Measurements from ENCODE around the gene ITM2C.

ITM2C gene

GRCh38 chr2:230910546-230911177 is 45.9 kb downstream of the ITM2C start:
- no peaks in the 10 kb centered on the region for H3K27me3 ChIP-seq (ENCODE audit: insufficient read depth, low read length, poor library complexity, severe bottlenecking)
- TF ChIP-seq EZH2phosphoT487 (IDR thresholded peaks at IDR 0.05; ENCODE audit: borderline replicate concordance) (no peak), CTCF (conservative IDR thresholded peaks at IDR 0.05; ENCODE audit: low read length) (no peak)
- no peaks in the 10 kb centered on the region for H3K79me2 ChIP-seq (ENCODE audit: insufficient read depth, low read length)
- H3K4me2 ChIP-seq (ENCODE audit: low read depth, low read length, poor library complexity, severe bottlenecking) = no peak overlapping the region
- no peaks in the 10 kb centered on the region for H3K9me2 ChIP-seq (replicated peaks; ENCODE audit: low read depth, low read length)
- H3K4me3 ChIP-seq (ENCODE audit: low read length, poor library complexity, severe bottlenecking) = no peak overlapping the region
- H3K36me3 ChIP-seq (ENCODE audit: insufficient read depth, low read length) = no peaks in the 10 kb centered on the region
- H4K20me1 ChIP-seq (ENCODE audit: insufficient read depth, low read length, poor library complexity, severe bottlenecking) = no peaks in the 10 kb centered on the region
- no peak overlapping the region for H3K9ac ChIP-seq (ENCODE audit: low read depth, low read length, poor library complexity, severe bottlenecking)
- H3K4me1 ChIP-seq (ENCODE audit: insufficient read depth, low read length, poor library complexity, severe bottlenecking) = no peaks in the 10 kb centered on the region
- no peaks in the 10 kb centered on the region for H3K9me3 ChIP-seq (ENCODE audit: insufficient read depth, low read depth, low read length)
- H3F3A ChIP-seq (ENCODE audit: low read depth) = no peaks in the 10 kb centered on the region
- no peak overlapping the region for H2AFZ ChIP-seq (ENCODE audit: low read length)

- Histone ChIP-seq H3F3A (ENCODE audit: low read depth) (no peaks in the 10 kb centered on the region), H3K4me3 (ENCODE audit: low read length, poor library complexity, severe bottlenecking) (no peak overlapping the region), H2AFZ (ENCODE audit: low read length) (no peak overlapping the region), H3K9me2 (replicated peaks; ENCODE audit: low read depth, low read length) (no peaks in the 10 kb centered on the region), H3K9me3 (ENCODE audit: insufficient read depth, low read depth, low read length) (no peaks in the 10 kb centered on the region), H3K4me2 (ENCODE audit: low read depth, low read length, poor library complexity, severe bottlenecking) (no peak overlapping the region), H3K9ac (ENCODE audit: low read depth, low read length, poor library complexity, severe bottlenecking) (no peak overlapping the region), H4K20me1 (ENCODE audit: insufficient read depth, low read length, poor library complexity, severe bottlenecking) (no peaks in the 10 kb centered on the region), H3K4me1 (ENCODE audit: insufficient read depth, low read length, poor library complexity, severe bottlenecking) (no peaks in the 10 kb centered on the region), H3K27me3 (ENCODE audit: insufficient read depth, low read length, poor library complexity, severe bottlenecking) (no peaks in the 10 kb centered on the region), H3K79me2 (ENCODE audit: insufficient read depth, low read length) (no peaks in the 10 kb centered on the region), H3K36me3 (ENCODE audit: insufficient read depth, low read length) (no peaks in the 10 kb centered on the region)
- TF ChIP-seq EZH2phosphoT487 (IDR thresholded peaks at IDR 0.05; ENCODE audit: borderline replicate concordance) = no peak
- no peak for TF ChIP-seq CTCF (conservative IDR thresholded peaks at IDR 0.05; ENCODE audit: low read length)
These were observed 47.3 kb downstream of the ITM2C start for GRCh38 chr2:230912046-230912445.

GRCh38 chr2:230912724-230913123 is 48.0 kb downstream of the ITM2C start:
- H3K9me2 ChIP-seq (replicated peaks; ENCODE audit: low read depth, low read length) = no peaks in the 10 kb centered on the region
- no peak for TF ChIP-seq EZH2phosphoT487 (IDR thresholded peaks at IDR 0.05; ENCODE audit: borderline replicate concordance)
- no peak for TF ChIP-seq CTCF (conservative IDR thresholded peaks at IDR 0.05; ENCODE audit: low read length)
- no peaks in the 10 kb centered on the region for H3K9me3 ChIP-seq (ENCODE audit: insufficient read depth, low read depth, low read length)
- no peak overlapping the region for H3K9ac ChIP-seq (ENCODE audit: low read depth, low read length, poor library complexity, severe bottlenecking)
- H3K36me3 ChIP-seq (ENCODE audit: insufficient read depth, low read length) = no peaks in the 10 kb centered on the region
- H4K20me1 ChIP-seq (ENCODE audit: insufficient read depth, low read length, poor library complexity, severe bottlenecking) = no peaks in the 10 kb centered on the region
- H3K79me2 ChIP-seq (ENCODE audit: insufficient read depth, low read length) = no peaks in the 10 kb centered on the region
- H3K4me1 ChIP-seq (ENCODE audit: insufficient read depth, low read length, poor library complexity, severe bottlenecking) = no peaks in the 10 kb centered on the region
- no peaks in the 10 kb centered on the region for H3F3A ChIP-seq (ENCODE audit: low read depth)
- no peak overlapping the region for H2AFZ ChIP-seq (ENCODE audit: low read length)
- H3K4me3 ChIP-seq (ENCODE audit: low read length, poor library complexity, severe bottlenecking) = no peak overlapping the region
- no peaks in the 10 kb centered on the region for H3K27me3 ChIP-seq (ENCODE audit: insufficient read depth, low read length, poor library complexity, severe bottlenecking)
- no peak overlapping the region for H3K4me2 ChIP-seq (ENCODE audit: low read depth, low read length, poor library complexity, severe bottlenecking)
